ENCODE measurements around the gene BCOR.

DNA sequence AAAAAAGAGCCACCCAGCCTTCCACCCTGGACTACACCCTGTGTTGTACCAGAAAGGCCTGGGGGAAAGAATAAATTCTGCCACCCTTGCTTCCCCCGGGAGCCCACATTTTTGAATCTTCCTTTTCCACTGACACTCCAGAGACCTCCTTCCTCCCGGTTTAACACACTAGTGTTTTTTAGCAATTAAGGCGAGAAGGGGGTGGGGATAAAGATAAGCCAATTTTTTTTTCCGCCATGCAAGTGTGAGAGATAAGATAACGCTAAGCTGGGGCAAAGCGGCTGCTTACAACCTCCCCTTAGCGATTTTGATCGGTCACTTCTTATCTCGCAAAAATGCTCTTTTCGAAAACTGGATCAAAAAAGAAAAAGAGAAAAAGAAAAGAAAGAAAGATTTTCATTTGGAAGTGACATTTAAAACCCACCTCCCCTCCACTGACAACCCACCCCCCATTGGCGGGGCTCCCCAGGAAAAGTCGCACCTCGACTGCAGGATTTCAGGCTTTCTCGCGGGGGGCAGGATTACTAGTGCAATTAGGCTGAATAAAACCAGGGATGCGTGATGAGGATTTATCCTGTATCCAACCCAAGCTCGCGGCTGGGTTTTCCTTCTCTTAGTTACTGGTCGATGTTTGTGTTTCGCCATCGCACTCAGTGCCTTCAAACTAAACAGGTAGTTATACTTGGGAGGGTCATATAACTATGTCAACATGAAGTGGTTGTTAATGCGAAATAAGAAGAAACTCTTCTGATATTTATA, 6.0 kb upstream of the BCOR start:
- TF ChIP-seq, protein P1, sequence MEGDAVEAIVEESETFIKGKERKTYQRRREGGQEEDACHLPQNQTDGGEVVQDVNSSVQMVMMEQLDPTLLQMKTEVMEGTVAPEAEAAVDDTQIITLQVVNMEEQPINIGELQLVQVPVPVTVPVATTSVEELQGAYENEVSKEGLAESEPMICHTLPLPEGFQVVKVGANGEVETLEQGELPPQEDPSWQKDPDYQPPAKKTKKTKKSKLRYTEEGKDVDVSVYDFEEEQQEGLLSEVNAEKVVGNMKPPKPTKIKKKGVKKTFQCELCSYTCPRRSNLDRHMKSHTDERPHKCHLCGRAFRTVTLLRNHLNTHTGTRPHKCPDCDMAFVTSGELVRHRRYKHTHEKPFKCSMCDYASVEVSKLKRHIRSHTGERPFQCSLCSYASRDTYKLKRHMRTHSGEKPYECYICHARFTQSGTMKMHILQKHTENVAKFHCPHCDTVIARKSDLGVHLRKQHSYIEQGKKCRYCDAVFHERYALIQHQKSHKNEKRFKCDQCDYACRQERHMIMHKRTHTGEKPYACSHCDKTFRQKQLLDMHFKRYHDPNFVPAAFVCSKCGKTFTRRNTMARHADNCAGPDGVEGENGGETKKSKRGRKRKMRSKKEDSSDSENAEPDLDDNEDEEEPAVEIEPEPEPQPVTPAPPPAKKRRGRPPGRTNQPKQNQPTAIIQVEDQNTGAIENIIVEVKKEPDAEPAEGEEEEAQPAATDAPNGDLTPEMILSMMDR (conservative IDR thresholded peaks at IDR 0.05; ENCODE audit: low read depth, low read length), result no peak
- no peak for TF ChIP-seq EZH2 (IDR thresholded peaks at IDR 0.05; ENCODE audit: low read length, unreplicated experiment)
- no peak for TF ChIP-seq EZH2phosphoT487 (IDR thresholded peaks at IDR 0.05; ENCODE audit: borderline replicate concordance, low read length)
